Activated CD4-positive, alpha-beta memory T cell treated with anti-CD3 and anti-CD28 coated beads for 36 hours (primary cell): ENCODE results near the gene ZSCAN9. TPM values are rescaled to one million over a fixed set of nuclear protein-coding genes. Genes with fewer than 3 reads are reported as not detected.

Source experiments
- CTCF ChIA-PET: fragments of 350-600 bp; sonication (Branson Sonifier 250); formaldehyde crosslinking; loops from one replicate; lab custom pipeline; 2021; ENCODE audit warnings: antibody characterized with exemption, inconsistent platforms; lab: Charles Lee
- POLR2A ChIA-PET: fragments of 350-600 bp; sonication (Branson Sonifier 250); formaldehyde crosslinking; loops from one replicate; lab custom pipeline; 2021; ENCODE audit warnings: antibody characterized with exemption; lab: Charles Lee
- DNase-seq: peaks from one replicate; pipeline ENCODE4 v3.0.0-alpha.2; 2020
- H3K27ac Mint-ChIP-seq: one replicate; pipeline ENCODE4 v1.8.0; 2021; ENCODE audit warnings: mixed read lengths
- H3K27me3 Mint-ChIP-seq: one replicate; pipeline ENCODE4 v1.8.0; 2021; ENCODE audit warnings: mixed read lengths
- H3K36me3 Mint-ChIP-seq: one replicate; pipeline ENCODE4 v1.8.0; 2021; ENCODE audit warnings: mixed read lengths
- H3K4me1 Mint-ChIP-seq: one replicate; pipeline ENCODE4 v1.8.0; 2021; ENCODE audit warnings: low read depth, mixed read lengths
- H3K4me3 Mint-ChIP-seq: one replicate; pipeline ENCODE4 v1.8.0; 2021; ENCODE audit warnings: mild to moderate bottlenecking, mixed read lengths
- H3K9me3 Mint-ChIP-seq: one replicate; pipeline ENCODE4 v1.8.0; 2021; ENCODE audit warnings: mixed read lengths
- intact Hi-C: fragments of 100-400 bp; cut with micrococcal nuclease; formaldehyde crosslinking; loops from one replicate; pipeline ENCODE4 v1.15.1; 2023
- total RNA-seq, 2 experiments: library from RNA; stranded (reverse); gene quantifications; one replicate each; pipeline ENCODE4 v1.2.3, GENCODE V29; 2021

The ZSCAN9 gene
- 1 to 10 TPM; 2.8 to 3.0 TPM for total RNA-seq

GRCh38 chr6:28225056-28225834 is at the start of gene ZSCAN9:
ZSCAN9 (plus strand) TSS chr6:28225275; CDS start chr6:28227085, 1,810 bp downstream.
- Mint-ChIP-seq H3K9me3 (no peaks in the 10 kb centered on the region), H3K4me3 (peak within 1 kb of the TSS; percentile 80), H3K27ac (no peak within 1 kb of the TSS), H3K4me1 (peaks cover 6% of the 10 kb centered on the region), H3K36me3 (no peaks in the 10 kb centered on the region), H3K27me3 (peaks cover 35% of the 10 kb centered on the region)
- peak; percentile 65 for DNase-seq
- POLR2A ChIA-PET: no interaction called here
- intact Hi-C loops: no loop called here
- CTCF ChIA-PET: no interaction called here

GRCh38 chr6:28176373-28176772 is 48.7 kb upstream of the ZSCAN9 start:
- no peaks in the 10 kb centered on the region for H3K4me1 Mint-ChIP-seq
- no peak overlapping the region for H3K27ac Mint-ChIP-seq
- ChIA-PET POLR2A (no interaction called here), CTCF (no interaction called here)
- peaks cover 28% of the 10 kb centered on the region for H3K27me3 Mint-ChIP-seq
- intact Hi-C loops: no loop called here
- no peak for DNase-seq
- peaks cover 4% of the 10 kb centered on the region for H3K36me3 Mint-ChIP-seq
- no peak overlapping the region for H3K4me3 Mint-ChIP-seq
- no peaks in the 10 kb centered on the region for H3K9me3 Mint-ChIP-seq

- intact Hi-C loops: no loop called here
- Mint-ChIP-seq H3K36me3 (peaks cover 6% of the 10 kb centered on the region), H3K27me3 (peaks cover 18% of the 10 kb centered on the region), H3K27ac (no peak overlapping the region), H3K4me1 (no peaks in the 10 kb centered on the region), H3K4me3 (no peak overlapping the region), H3K9me3 (peaks cover 26% of the 10 kb centered on the region)
- no peak for DNase-seq
- POLR2A ChIA-PET: no interaction called here
- CTCF ChIA-PET: no interaction called here
Measured at GRCh38 chr6:28182255-28182654, 42.8 kb upstream of the ZSCAN9 start.

GRCh38 chr6:28188111-28188979 is 36.7 kb upstream of the ZSCAN9 start:
- no peak overlapping the region for H3K27ac Mint-ChIP-seq
- peaks cover 3% of the 10 kb centered on the region for H3K27me3 Mint-ChIP-seq
- intact Hi-C loops: no loop called here
- ChIA-PET CTCF (no interaction called here), POLR2A (no interaction called here)
- no peak for DNase-seq
- H3K4me3 Mint-ChIP-seq: no peak overlapping the region
- peaks cover 65% of the 10 kb centered on the region for H3K9me3 Mint-ChIP-seq
- H3K4me1 Mint-ChIP-seq: no peaks in the 10 kb centered on the region
- peaks cover 16% of the 10 kb centered on the region for H3K36me3 Mint-ChIP-seq

- no peak overlapping the region for H3K27ac Mint-ChIP-seq
- peaks cover 8% of the 10 kb centered on the region for H3K36me3 Mint-ChIP-seq
- no peak overlapping the region for H3K4me3 Mint-ChIP-seq
- ChIA-PET CTCF (no interaction called here), POLR2A (no interaction called here)
- peaks cover 44% of the 10 kb centered on the region for H3K27me3 Mint-ChIP-seq
- intact Hi-C loops: no loop called here
- no peak for DNase-seq
- H3K4me1 Mint-ChIP-seq: peaks cover 3% of the 10 kb centered on the region
- H3K9me3 Mint-ChIP-seq: peaks cover 21% of the 10 kb centered on the region
Measured at GRCh38 chr6:28200020-28200419, 25.1 kb upstream of the ZSCAN9 start.

GRCh38 chr6:28203201-28203600 is 21.9 kb upstream of the ZSCAN9 start:
- Mint-ChIP-seq H3K4me1 (peaks cover 12% of the 10 kb centered on the region), H3K27ac (no peak overlapping the region), H3K9me3 (peaks cover 4% of the 10 kb centered on the region), H3K27me3 (peaks cover 61% of the 10 kb centered on the region), H3K36me3 (no peaks in the 10 kb centered on the region), H3K4me3 (no peak overlapping the region)
- DNase-seq: no peak
- POLR2A ChIA-PET: no interaction called here
- CTCF ChIA-PET: no interaction called here
- intact Hi-C loops: no loop called here

- H3K27me3 Mint-ChIP-seq: peaks cover 55% of the 10 kb centered on the region
- H3K4me1 Mint-ChIP-seq: peaks cover 13% of the 10 kb centered on the region
- H3K36me3 Mint-ChIP-seq: no peaks in the 10 kb centered on the region
- POLR2A ChIA-PET: no interaction called here
- no peak overlapping the region for H3K27ac Mint-ChIP-seq
- no peak for DNase-seq
- CTCF ChIA-PET: no interaction called here
- intact Hi-C loops: loop anchor here (5.0 kb wide), 2 partner anchors 44 to 131 kb away; partner anchors contain the start of gene ZSCAN31
- H3K9me3 Mint-ChIP-seq: peaks cover 4% of the 10 kb centered on the region
- no peak overlapping the region for H3K4me3 Mint-ChIP-seq
Measured at GRCh38 chr6:28205879-28206278, 19.2 kb upstream of the ZSCAN9 start.

GRCh38 chr6:28206527-28206926 is 18.5 kb upstream of the ZSCAN9 start:
- H3K4me1 Mint-ChIP-seq: peaks cover 13% of the 10 kb centered on the region
- no peak overlapping the region for H3K27ac Mint-ChIP-seq
- ChIA-PET POLR2A (no interaction called here), CTCF (no interaction called here)
- no peaks in the 10 kb centered on the region for H3K36me3 Mint-ChIP-seq
- H3K9me3 Mint-ChIP-seq: peaks cover 4% of the 10 kb centered on the region
- no peak overlapping the region for H3K4me3 Mint-ChIP-seq
- intact Hi-C loops: loop anchor here (5.0 kb wide), 2 partner anchors 44 to 131 kb away; partner anchors contain the start of gene ZSCAN31
- H3K27me3 Mint-ChIP-seq: peaks cover 57% of the 10 kb centered on the region
- no peak for DNase-seq

- Mint-ChIP-seq H3K4me3 (peak overlapping the region; percentile 70), H3K4me1 (peaks cover 16% of the 10 kb centered on the region), H3K27ac (no peak overlapping the region), H3K36me3 (no peaks in the 10 kb centered on the region), H3K27me3 (peaks cover 61% of the 10 kb centered on the region), H3K9me3 (peaks cover 4% of the 10 kb centered on the region)
- intact Hi-C loops: loop anchor here (5.0 kb wide), 2 partner anchors 45 to 130 kb away; partner anchors contain the start of gene ZSCAN31
- POLR2A ChIA-PET: no interaction called here
- CTCF ChIA-PET: no interaction called here
- DNase-seq: no peak
Measured at GRCh38 chr6:28206928-28207509, 18.1 kb upstream of the ZSCAN9 start.

- H3K4me1 Mint-ChIP-seq: peaks cover 19% of the 10 kb centered on the region
- CTCF ChIA-PET: no interaction called here
- peak overlapping the region; percentile 70 for H3K4me3 Mint-ChIP-seq
- DNase-seq: peak; percentile 43
- peaks cover 66% of the 10 kb centered on the region for H3K27me3 Mint-ChIP-seq
- no peaks in the 10 kb centered on the region for H3K36me3 Mint-ChIP-seq
- intact Hi-C loops: loop anchor here (5.0 kb wide), 2 partner anchors 45 to 130 kb away; partner anchors contain the start of gene ZSCAN31
- H3K9me3 Mint-ChIP-seq: peaks cover 4% of the 10 kb centered on the region
- H3K27ac Mint-ChIP-seq: no peak overlapping the region
- POLR2A ChIA-PET: no interaction called here
Measured at GRCh38 chr6:28207510-28208110, 17.5 kb upstream of the ZSCAN9 start.

- CTCF ChIA-PET: no interaction called here
- Mint-ChIP-seq H3K9me3 (peaks cover 3% of the 10 kb centered on the region), H3K27me3 (peaks cover 71% of the 10 kb centered on the region), H3K27ac (no peak overlapping the region), H3K4me1 (peaks cover 25% of the 10 kb centered on the region), H3K4me3 (peak overlapping the region; percentile 70), H3K36me3 (no peaks in the 10 kb centered on the region)
- no peak for DNase-seq
- intact Hi-C loops: loop anchor here (5.0 kb wide), 2 partner anchors 46 to 129 kb away; partner anchors contain the start of gene ZSCAN31
- POLR2A ChIA-PET: no interaction called here
Measured at GRCh38 chr6:28208111-28208659, 16.9 kb upstream of the ZSCAN9 start.
